Measurements from ENCODE around the gene UBR1. TPM values are rescaled to one million over a fixed set of nuclear protein-coding genes. Genes with fewer than 3 reads are reported as not detected.

Gene UBR1
- total and polyA plus RNA-seq, 10 of the 15 experiments (the other 5 are each of a cell fraction or from before 2014, with no cell fraction given) = 4.5 to 27.5 (median 16.7) TPM

GRCh38 chr15:43118286-43118685, 12.4 kb upstream of the UBR1 start (continued):
- TF ChIP-seq EP300 (IDR thresholded peaks at IDR 0.05; ENCODE audit: borderline replicate concordance in 1 of 2, control insufficient read depth in 1 of 2, low read depth in 2 of 2, low read length in 2 of 2) = no peak
- no peak for TF ChIP-seq NFYA (IDR thresholded peaks at IDR 0.05; ENCODE audit: borderline replicate concordance, low read depth, low read length)

- Histone ChIP-seq H3K4me1 (ENCODE audit: control insufficient read depth, insufficient read depth, low read length) (no peaks in the 10 kb centered on the region; the same call in 1 of the 2 replicates), H3K9ac (ENCODE audit: control insufficient read depth, insufficient read depth, low read length) (no peak overlapping the region), H3K4me2 (ENCODE audit: control insufficient read depth, insufficient read depth) (no peak overlapping the region), H3K27me3 (replicated peaks in 1 of 2; ENCODE audit: control insufficient read depth in 2 of 2, insufficient read depth in 2 of 2, low read length in 1 of 2) (no peaks in the 10 kb centered on the region), H3K27ac (ENCODE audit: control insufficient read depth, insufficient read depth) (no peak overlapping the region), H2AFZ (ENCODE audit: control insufficient read depth, low read depth, low read length) (no peak overlapping the region), H3K4me3 (no peak overlapping the region), H3K79me2 (ENCODE audit: control insufficient read depth, insufficient read depth, low read length) (no peaks in the 10 kb centered on the region; the same call in 1 of the 2 replicates), H3K9me3 (replicated peaks; ENCODE audit: control insufficient read depth, insufficient read depth, low read length) (no peaks in the 10 kb centered on the region), H4K20me1 (ENCODE audit: control insufficient read depth, insufficient read depth) (no peaks in the 10 kb centered on the region), H3K36me3 (ENCODE audit: control insufficient read depth in 2 of 2, insufficient read depth in 2 of 2, low read length in 1 of 2) (no peaks in the 10 kb centered on the region)
- CTCF ChIA-PET = interaction anchor here (0.7 to 1.5 kb wide), 2 partner anchors 10 to 494 kb away, joined by 3 read pairs; no protein-coding TSS in a partner anchor
- SMC1A ChIA-PET (ENCODE audit: uncharacterized antibody, unreplicated experiment) = interaction anchor here (0.7 kb wide), 1 partner anchor 24 kb away, joined by 3 read pairs; no protein-coding TSS in a partner anchor
- DNase-seq (ENCODE audit: low read depth, low spot score) (no peak), FAIRE-seq (no peak), ATAC-seq (no peak)
- 98% methylated on average over 3 of the region's 3 CpGs for WGBS (ENCODE audit: insufficient coverage, insufficient replicate concordance, low lambda C conversion rate, missing lambda C conversion rate)
- in situ Hi-C loops (cut with MboI) = no loop called here
- intact Hi-C loops (cut with micrococcal nuclease; ENCODE audit: unreplicated experiment) = no loop called here
- BruUV-seq (replicated peaks) = no TSS peak
- POLR2A ChIA-PET = interaction anchor here (1.0 kb wide), 1 partner anchor 11 kb away, joined by 3 read pairs; no protein-coding TSS in a partner anchor
- RAD21 ChIA-PET (ENCODE audit: unreplicated experiment) = no interaction called here
- TF ChIP-seq HDGF (IDR thresholded peaks at IDR 0.05) (no peak), ETV6 (conservative IDR thresholded peaks at IDR 0.05 in 1 of 2, IDR thresholded peaks at IDR 0.05 in 1 of 2; ENCODE audit: borderline replicate concordance in 1 of 2, low read depth in 1 of 2) (no peak), ZNF24 (IDR thresholded peaks at IDR 0.05) (no peak), TBL1XR1 (IDR thresholded peaks at IDR 0.05; ENCODE audit: low read depth, low read length) (no peak), MEF2B (IDR thresholded peaks at IDR 0.05; ENCODE audit: partially characterized antibody, poor library complexity, severe bottlenecking) (no peak), SUZ12 (IDR thresholded peaks at IDR 0.05; ENCODE audit: unreplicated experiment) (no peak), PBX3 (IDR thresholded peaks at IDR 0.05; ENCODE audit: insufficient replicate concordance, low read depth, low read length) (no peak), MYC (IDR thresholded peaks at IDR 0.05; ENCODE audit: insufficient read depth, insufficient read length, insufficient replicate concordance, low read length, severe bottlenecking) (no peak), WRNIP1 (IDR thresholded peaks at IDR 0.05; ENCODE audit: borderline replicate concordance, low read depth, low read length) (no peak), DPF2 (IDR thresholded peaks at IDR 0.05) (no peak), ZBTB40 (IDR thresholded peaks at IDR 0.05; ENCODE audit: borderline replicate concordance) (no peak), SPI1 (IDR thresholded peaks at IDR 0.05; ENCODE audit: borderline replicate concordance, insufficient read depth, low read depth, low read length) (no peak), CREB1 (IDR thresholded peaks at IDR 0.05; ENCODE audit: low read depth) (no peak), BCL11A (IDR thresholded peaks at IDR 0.05; ENCODE audit: low read depth, low read length) (no peak)
Measured at GRCh38 chr15:43111354-43111753, 5.5 kb upstream of the UBR1 start.

Measured in GM12878 (cell line).